Stimulated activated naive CD8-positive, alpha-beta T cell treated with anti-CD3 and anti-CD28 coated beads, Interleukin-15, Interleukin-2, amounts not matched to agents 100 ng/mL and 50 ng/mL, for 24 hours (primary cell): Measurements from ENCODE around the gene OR1C1.
"Not testable (repeated sequence)": the region's sequence is repeated elsewhere in the genome, so short reads cannot be mapped to it uniquely, and the experiment has no call there.

Experiments
- H3K27ac Mint-ChIP-seq: one replicate; pipeline ENCODE4 v1.8.0; 2021; ENCODE audit warnings: mild to moderate bottlenecking, mixed read lengths
- H3K27me3 Mint-ChIP-seq: one replicate; pipeline ENCODE4 v1.8.0; 2021; ENCODE audit warnings: mixed read lengths
- H3K36me3 Mint-ChIP-seq: one replicate; pipeline ENCODE4 v1.8.0; 2021; ENCODE audit warnings: low read depth, mixed read lengths
- H3K4me1 Mint-ChIP-seq: one replicate; pipeline ENCODE4 v1.8.0; 2021; ENCODE audit warnings: low read depth, mixed read lengths
- H3K4me3 Mint-ChIP-seq: one replicate; pipeline ENCODE4 v1.8.0; 2021; ENCODE audit warnings: mild to moderate bottlenecking, mixed read lengths
- H3K9me3 Mint-ChIP-seq: one replicate; pipeline ENCODE4 v1.8.0; 2021; ENCODE audit warnings: mixed read lengths

Gene OR1C1, protein sequence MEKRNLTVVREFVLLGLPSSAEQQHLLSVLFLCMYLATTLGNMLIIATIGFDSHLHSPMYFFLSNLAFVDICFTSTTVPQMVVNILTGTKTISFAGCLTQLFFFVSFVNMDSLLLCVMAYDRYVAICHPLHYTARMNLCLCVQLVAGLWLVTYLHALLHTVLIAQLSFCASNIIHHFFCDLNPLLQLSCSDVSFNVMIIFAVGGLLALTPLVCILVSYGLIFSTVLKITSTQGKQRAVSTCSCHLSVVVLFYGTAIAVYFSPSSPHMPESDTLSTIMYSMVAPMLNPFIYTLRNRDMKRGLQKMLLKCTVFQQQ

GRCh38 chr1:247760456-247760855 is at the start of gene OR1C1:
Gene OR1C1 (minus strand): TSS chr1:247760556. CDS start chr1:247758406, 2,150 bp downstream.
- Mint-ChIP-seq H3K9me3 (peaks cover 12% of the 10 kb centered on the region), H3K27me3 (no peaks in the 10 kb centered on the region), H3K36me3 (no peaks in the 10 kb centered on the region), H3K4me1 (no peaks in the 10 kb centered on the region), H3K27ac (no peak within 1 kb of the TSS), H3K4me3 (no peak within 1 kb of the TSS)

GRCh38 chr1:247797518-247797917 is 37.2 kb upstream of the OR1C1 start:
- Mint-ChIP-seq H3K4me1 (no peaks in the 10 kb centered on the region), H3K4me3 (no peak overlapping the region), H3K36me3 (no peaks in the 10 kb centered on the region), H3K27ac (no peak overlapping the region), H3K9me3 (no peaks in the 10 kb centered on the region), H3K27me3 (no peaks in the 10 kb centered on the region)

- no peaks in the 10 kb centered on the region for H3K9me3 Mint-ChIP-seq
Observed at GRCh38 chr1:247769603-247770002, 9.2 kb upstream of the OR1C1 start.

DNA sequence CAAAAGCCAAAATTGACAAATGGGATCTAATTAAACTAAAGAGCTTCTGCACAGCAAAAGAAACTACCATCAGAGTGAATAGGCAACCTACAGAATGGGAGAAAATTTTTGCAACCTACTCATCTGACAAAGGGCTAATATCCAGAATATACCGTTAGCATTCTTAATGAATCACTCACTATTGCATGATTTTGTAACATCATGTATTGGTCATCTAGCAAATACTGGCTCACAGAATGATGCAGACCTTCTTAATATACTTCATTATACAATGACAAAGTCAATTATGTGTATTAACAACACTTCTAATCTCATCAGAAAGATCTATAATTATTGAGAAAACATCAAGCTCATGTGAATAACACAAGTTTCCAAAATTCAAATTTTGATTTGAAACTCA is 6.0 kb downstream of the OR1C1 start:
- H3K27me3 Mint-ChIP-seq, H3K36me3 Mint-ChIP-seq, H3K4me1 Mint-ChIP-seq, H3K27ac Mint-ChIP-seq, H3K4me3 Mint-ChIP-seq: not testable (repeated sequence)
- H3K9me3 Mint-ChIP-seq = peaks cover 19% of the 10 kb centered on the region

More at GRCh38 chr1:247769603-247770002, 9.2 kb upstream of the OR1C1 start:
- no peak overlapping the region for H3K4me3 Mint-ChIP-seq
- H3K27ac Mint-ChIP-seq = no peak overlapping the region
- H3K36me3 Mint-ChIP-seq = no peaks in the 10 kb centered on the region
- H3K27me3 Mint-ChIP-seq = no peaks in the 10 kb centered on the region
- H3K4me1 Mint-ChIP-seq = no peaks in the 10 kb centered on the region

- no peak overlapping the region for H3K27ac Mint-ChIP-seq
- no peaks in the 10 kb centered on the region for H3K27me3 Mint-ChIP-seq
- no peak overlapping the region for H3K4me3 Mint-ChIP-seq
- H3K36me3 Mint-ChIP-seq = no peaks in the 10 kb centered on the region
- peaks cover 7% of the 10 kb centered on the region for H3K9me3 Mint-ChIP-seq
- H3K4me1 Mint-ChIP-seq = no peaks in the 10 kb centered on the region
Observed at GRCh38 chr1:247749870-247750269, 10.5 kb downstream of the OR1C1 start.

DNA sequence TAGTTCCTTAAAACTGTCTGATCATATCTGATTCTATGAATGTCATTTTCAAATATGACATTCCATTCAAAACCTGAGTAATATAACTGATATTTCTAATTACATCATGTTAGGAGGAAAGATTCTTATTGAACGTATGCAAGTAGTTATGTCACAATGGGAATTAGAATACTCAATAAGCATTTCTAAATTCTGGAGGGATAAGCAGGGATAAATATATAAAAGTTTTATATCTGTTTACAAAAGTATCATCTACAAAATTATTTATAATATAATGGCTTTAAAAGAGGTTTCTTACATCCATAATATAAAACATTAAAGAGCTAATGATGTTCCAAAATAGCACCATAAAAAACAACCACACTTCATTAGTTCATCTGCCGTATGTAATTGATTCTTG is 12.3 kb downstream of the OR1C1 start, which contains the start of gene OR14A2:
OR14A2 (minus strand) TSS at position 101 of the 400 bp plus-strand sequence.
- Mint-ChIP-seq H3K4me1 (no peaks in the 10 kb centered on the region), H3K27ac (no peak within 1 kb of the TSS), H3K27me3 (no peaks in the 10 kb centered on the region), H3K9me3 (peaks cover 7% of the 10 kb centered on the region), H3K4me3 (no peak within 1 kb of the TSS), H3K36me3 (no peaks in the 10 kb centered on the region)

- no peaks in the 10 kb centered on the region for H3K27me3 Mint-ChIP-seq
- no peaks in the 10 kb centered on the region for H3K36me3 Mint-ChIP-seq
- no peak overlapping the region for H3K27ac Mint-ChIP-seq
- H3K4me3 Mint-ChIP-seq = no peak overlapping the region
- peaks cover 7% of the 10 kb centered on the region for H3K9me3 Mint-ChIP-seq
- no peaks in the 10 kb centered on the region for H3K4me1 Mint-ChIP-seq
Observed at GRCh38 chr1:247747616-247748015, 12.7 kb downstream of the OR1C1 start.

GRCh38 chr1:247746391-247746935 is 13.9 kb downstream of the OR1C1 start:
- H3K4me3 Mint-ChIP-seq = no peak overlapping the region
- H3K9me3 Mint-ChIP-seq = peaks cover 7% of the 10 kb centered on the region
- no peaks in the 10 kb centered on the region for H3K36me3 Mint-ChIP-seq
- no peaks in the 10 kb centered on the region for H3K4me1 Mint-ChIP-seq
- H3K27me3 Mint-ChIP-seq = no peaks in the 10 kb centered on the region
- H3K27ac Mint-ChIP-seq = no peak overlapping the region

- H3K4me3 Mint-ChIP-seq, H3K27me3 Mint-ChIP-seq, H3K36me3 Mint-ChIP-seq, H3K4me1 Mint-ChIP-seq, H3K9me3 Mint-ChIP-seq, H3K27ac Mint-ChIP-seq: not testable (repeated sequence)
Observed at GRCh38 chr1:247742215-247742760, 18.1 kb downstream of the OR1C1 start.

DNA sequence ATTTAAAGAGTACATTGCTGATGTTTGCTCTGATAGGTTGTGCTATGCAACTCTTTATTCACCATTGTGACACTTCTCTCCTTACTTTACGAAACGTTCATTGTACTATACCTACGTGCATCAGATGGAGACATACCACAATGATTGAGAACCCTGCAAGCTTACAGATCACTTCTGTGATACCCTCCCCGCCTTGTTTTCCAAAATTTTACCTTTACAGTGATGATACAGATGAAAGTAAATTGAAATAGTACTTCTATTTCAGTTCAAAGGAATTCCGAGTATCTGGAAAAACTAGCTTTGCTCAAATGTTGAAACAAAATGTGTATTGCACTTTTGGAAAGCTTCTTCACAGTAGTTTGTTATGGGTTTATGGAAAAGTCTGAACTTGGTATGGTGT is 18.6 kb downstream of the OR1C1 start:
- no peaks in the 10 kb centered on the region for H3K36me3 Mint-ChIP-seq
- no peak overlapping the region for H3K4me3 Mint-ChIP-seq
- no peaks in the 10 kb centered on the region for H3K4me1 Mint-ChIP-seq
- H3K9me3 Mint-ChIP-seq = no peaks in the 10 kb centered on the region
- no peak overlapping the region for H3K27ac Mint-ChIP-seq
- H3K27me3 Mint-ChIP-seq = no peaks in the 10 kb centered on the region

DNA sequence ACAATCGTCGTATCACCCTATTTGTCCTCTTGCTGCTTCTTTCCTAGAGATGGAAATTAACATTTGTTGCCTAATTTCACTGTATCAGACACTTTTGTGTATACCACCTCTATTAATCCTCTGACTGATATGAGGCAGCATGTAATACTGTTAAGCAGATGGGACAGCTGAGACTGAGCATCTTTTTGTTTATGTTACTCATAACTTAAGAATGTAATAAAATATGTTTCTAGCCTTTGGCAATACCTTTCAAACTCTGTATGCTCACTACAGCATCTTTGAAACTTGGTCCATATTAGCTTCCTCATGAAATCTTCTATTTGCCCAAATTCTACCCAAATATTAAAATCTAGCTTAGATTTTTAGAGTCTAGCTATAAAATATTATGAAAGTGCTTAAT is 19.6 kb downstream of the OR1C1 start:
- Mint-ChIP-seq H3K9me3 (no peaks in the 10 kb centered on the region), H3K4me1 (no peaks in the 10 kb centered on the region), H3K4me3 (no peak overlapping the region), H3K36me3 (no peaks in the 10 kb centered on the region), H3K27me3 (no peaks in the 10 kb centered on the region), H3K27ac (no peak overlapping the region)

DNA sequence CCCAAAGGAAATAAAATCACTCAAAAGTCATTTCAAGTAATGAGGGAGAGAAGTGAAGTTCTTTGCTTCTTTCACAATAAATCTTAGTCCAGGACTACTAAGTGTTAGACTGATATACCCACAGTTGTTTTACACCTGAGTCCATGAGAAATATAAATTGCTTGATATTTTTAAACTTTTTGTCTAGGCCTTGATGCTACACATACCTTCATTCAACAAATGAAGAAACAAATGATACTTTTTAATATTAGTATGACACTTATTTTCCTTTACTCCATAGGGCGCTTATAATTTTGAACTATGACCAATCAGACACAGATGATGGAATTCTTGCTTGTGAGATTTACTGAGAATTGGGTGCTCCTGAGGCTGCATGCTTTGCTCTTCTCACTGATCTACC is 22.0 kb downstream of the OR1C1 start, which contains the start of gene OR14K1:
OR14K1 (plus strand) TSS at position 301 of the 400 bp plus-strand sequence; CDS start at position 301, 0 bp downstream.
- H3K4me3 Mint-ChIP-seq = no peak within 1 kb of the TSS
- H3K4me1 Mint-ChIP-seq = no peaks in the 10 kb centered on the region
- no peak within 1 kb of the TSS for H3K27ac Mint-ChIP-seq
- no peaks in the 10 kb centered on the region for H3K27me3 Mint-ChIP-seq
- H3K9me3 Mint-ChIP-seq = no peaks in the 10 kb centered on the region
- H3K36me3 Mint-ChIP-seq = no peaks in the 10 kb centered on the region

GRCh38 chr1:247721222-247721621 is 39.1 kb downstream of the OR1C1 start:
- H3K36me3 Mint-ChIP-seq = no peaks in the 10 kb centered on the region
- no peak overlapping the region for H3K27ac Mint-ChIP-seq
- peaks cover 17% of the 10 kb centered on the region for H3K9me3 Mint-ChIP-seq
- no peak overlapping the region for H3K4me3 Mint-ChIP-seq
- H3K27me3 Mint-ChIP-seq = peaks cover 4% of the 10 kb centered on the region
- H3K4me1 Mint-ChIP-seq = no peaks in the 10 kb centered on the region

GRCh38 chr1:247716546-247716945 is 43.8 kb downstream of the OR1C1 start, which contains the start of gene OR6F1:
Gene OR6F1 (minus strand): TSS chr1:247716646. CDS start chr1:247712755, 3,891 bp downstream.
- H3K4me1 Mint-ChIP-seq = no peaks in the 10 kb centered on the region
- H3K4me3 Mint-ChIP-seq = no peak within 1 kb of the TSS
- H3K9me3 Mint-ChIP-seq = peaks cover 11% of the 10 kb centered on the region
- H3K27ac Mint-ChIP-seq = no peak within 1 kb of the TSS
- peaks cover 4% of the 10 kb centered on the region for H3K27me3 Mint-ChIP-seq
- no peaks in the 10 kb centered on the region for H3K36me3 Mint-ChIP-seq

GRCh38 chr1:247713753-247714152 is 46.6 kb downstream of the OR1C1 start:
- H3K9me3 Mint-ChIP-seq = no peaks in the 10 kb centered on the region
- no peak overlapping the region for H3K27ac Mint-ChIP-seq
- no peaks in the 10 kb centered on the region for H3K4me1 Mint-ChIP-seq
- H3K36me3 Mint-ChIP-seq = no peaks in the 10 kb centered on the region
- H3K4me3 Mint-ChIP-seq = no peak overlapping the region
- H3K27me3 Mint-ChIP-seq = peaks cover 4% of the 10 kb centered on the region
